HCT116 (cell line): Measurements from ENCODE around the gene RLBP1. TPM values are rescaled to one million over a fixed set of nuclear protein-coding genes. Genes with fewer than 3 reads are reported as not detected.

Experiments
- ATAC-seq: fragments of 200-7000 bp; cut with Tn5 transposase; 2 replicates; pipeline ENCODE4 v1.9.1; 2020; ENCODE audit warnings: mild to moderate bottlenecking, moderate library complexity
- BruUV-seq: library from RNA; stranded (reverse); fragments of 400-500 nt; replicated peaks from 2 replicates; lab custom pipeline; 2021; lab: Mats Ljungman, UMichigan
- CTCF ChIA-PET: fragments of 300-600 bp; sonication (Branson Sonifier 250); formaldehyde crosslinking; loops from one replicate; lab custom pipeline; 2021; ENCODE audit warnings: antibody characterized with exemption; lab: Charles Lee
- POLR2A ChIA-PET: fragments of 300-600, 350-600 bp; sonication (Branson Sonifier 250); formaldehyde crosslinking; loops from one replicate; lab custom pipeline; 2021; ENCODE audit warnings: antibody characterized with exemption; lab: Charles Lee
- RAD21 ChIA-PET, 2 experiments: fragments of 300-600 bp; sonication (Branson Sonifier 250); formaldehyde crosslinking; loops; one replicate each; lab custom pipeline; 2023; ENCODE audit warnings: low total read pairs in 2 of 2; ENCODE audit not compliant: uncharacterized antibody in 2 of 2, unreplicated experiment in 2 of 2, low non-redundant PET in 1 of 2; lab: Charles Lee
- DNase-seq: peaks from one replicate; pipeline ENCODE4 v3.0.0-alpha.2; 2010; ENCODE audit warnings: low read depth, low spot score
- H2AFZ ChIP-seq: fragments of 200-600 bp; shearing (Covaris generic), sonication (generic); 2 replicates; pipeline ENCODE4 v1.6.1; 2017; ENCODE audit warnings: low read depth, mixed run types, mixed read lengths, antibody characterized with exemption, low read length; ENCODE audit not compliant: poor library complexity, severe bottlenecking
- H3K27ac ChIP-seq: 2 replicates; pipeline ENCODE4 v1.5.1; 2012; ENCODE audit warnings: low read depth, low read length
- H3K27me3 ChIP-seq: fragments of 200-600 bp; sonication (generic); 2 replicates; pipeline ENCODE4 v1.6.1; 2016; ENCODE audit warnings: mixed run types, low read length, mixed read lengths; ENCODE audit not compliant: insufficient read depth
- H3K36me3 ChIP-seq, 2 experiments: fragments of 200-500 bp in 1 of 2; fragments of 200-600 bp in 1 of 2; sonication (Bioruptor generic) in 1 of 2; sonication (generic) in 1 of 2; 2 replicates each; pipeline versions ENCODE4 v1.5.1 to v1.6.1; 2014 to 2016; ENCODE audit warnings: low read length in 2 of 2, inconsistent platforms in 1 of 2, mixed read lengths in 1 of 2, mixed run types in 1 of 2; ENCODE audit not compliant: insufficient read depth in 2 of 2, control insufficient read depth in 1 of 2
- H3K4me1 ChIP-seq, 2 experiments: fragments of 200-600 bp in 1 of 2; sonication (generic) in 1 of 2; 2 replicates each; pipeline versions ENCODE4 v1.5.1 to v1.6.1; 2012 to 2017; ENCODE audit warnings: low read length in 2 of 2, inconsistent platforms in 1 of 2, mild to moderate bottlenecking in 1 of 2, mixed read lengths in 1 of 2, mixed run types in 1 of 2, moderate library complexity in 1 of 2; ENCODE audit not compliant: insufficient read depth in 2 of 2, control insufficient read depth in 1 of 2
- H3K4me2 ChIP-seq: fragments of 200-600 bp; sonication (generic); 2 replicates; pipeline ENCODE4 v1.6.1; 2017; ENCODE audit warnings: mixed run types, low read length, mixed read lengths
- H3K4me3 ChIP-seq, 2 experiments: fragments of 200-600 bp in 1 of 2; sonication (generic) in 1 of 2; replicated peaks in 1 of 2; 2 replicates each; pipeline ENCODE4 v1.5.1; 2011 to 2016; ENCODE audit warnings: low read length in 2 of 2, control low read depth in 1 of 2, low read depth in 1 of 2, mild to moderate bottlenecking in 1 of 2, mixed read lengths in 1 of 2, mixed run types in 1 of 2
- H3K79me2 ChIP-seq: fragments of 200-600 bp; sonication (generic); 2 replicates; pipeline ENCODE4 v1.6.1; 2017; ENCODE audit warnings: mild to moderate bottlenecking, mixed run types, low read length, moderate library complexity, mixed read lengths; ENCODE audit not compliant: insufficient read depth
- H3K9ac ChIP-seq: fragments of 200-600 bp; sonication (generic); 2 replicates; pipeline ENCODE4 v1.6.1; 2016; ENCODE audit warnings: low read length, mixed read lengths
- H3K9me2 ChIP-seq: fragments of 200-600 bp; sonication (generic), shearing (Covaris generic); 2 replicates; pipeline ENCODE4 v1.6.1; 2017; ENCODE audit warnings: mixed run types, mild to moderate bottlenecking, moderate library complexity; ENCODE audit not compliant: insufficient read depth
- H3K9me3 ChIP-seq, 2 experiments: fragments of 200-500 bp in 1 of 2; fragments of 200-600 bp in 1 of 2; sonication (Bioruptor generic) in 1 of 2; sonication (generic) in 1 of 2; 2 replicates each; pipeline ENCODE4 v1.6.1; 2014 to 2017; ENCODE audit warnings: low read length in 2 of 2, mixed read lengths in 2 of 2, inconsistent platforms in 1 of 2, low read depth in 1 of 2, mild to moderate bottlenecking in 1 of 2, mixed run types in 1 of 2, moderate library complexity in 1 of 2; ENCODE audit not compliant: control insufficient read depth in 1 of 2, insufficient read depth in 1 of 2
- H4K20me1 ChIP-seq: fragments of 200-600 bp; sonication (generic), shearing (Covaris generic); 2 replicates; pipeline ENCODE4 v1.6.1; 2017; ENCODE audit warnings: mixed run types, mild to moderate bottlenecking, moderate library complexity; ENCODE audit not compliant: insufficient read depth
- ATF3 ChIP-seq: IDR thresholded peaks from 2 replicates; pipeline ENCODE4 v1.6.1; 2012
- CBX3 ChIP-seq: IDR thresholded peaks from 2 replicates; pipeline ENCODE4 v1.6.1; 2012; ENCODE audit warnings: low read depth
- CEBPB ChIP-seq: IDR thresholded peaks from 2 replicates; pipeline ENCODE4 v1.6.1; 2012; ENCODE audit warnings: low read depth
- CTCF ChIP-seq, 3 experiments: fragments of 200-600 bp in 1 of 3; sonication (generic) in 1 of 3; IDR thresholded peaks in 2 of 3; conservative IDR thresholded peaks in 1 of 3; 2 replicates each; pipeline ENCODE4 v1.5.1; 2012 to 2017; ENCODE audit warnings: low read depth in 2 of 3, low read length in 2 of 3, antibody characterized with exemption in 1 of 3, borderline replicate concordance in 1 of 3, control low read depth in 1 of 3, mild to moderate bottlenecking in 1 of 3, mixed read lengths in 1 of 3, mixed run types in 1 of 3, moderate library complexity in 1 of 3; ENCODE audit not compliant: insufficient read depth in 1 of 3
- EGR1 ChIP-seq: IDR thresholded peaks from 2 replicates; pipeline ENCODE4 v1.6.1; 2012; ENCODE audit warnings: low read depth
- ELF1 ChIP-seq: IDR thresholded peaks from 2 replicates; pipeline ENCODE4 v1.6.1; 2012; ENCODE audit warnings: low read depth, borderline replicate concordance
- EZH2 ChIP-seq: fragments of 200-600 bp; sonication (generic); IDR thresholded peaks from 2 replicates; pipeline ENCODE4 v1.6.1; 2017; ENCODE audit warnings: antibody characterized with exemption, mixed run types
- EZH2phosphoT487 ChIP-seq: fragments of 200-600 bp; IDR thresholded peaks from 2 replicates; pipeline ENCODE4 v1.6.1; 2018; ENCODE audit warnings: antibody characterized with exemption, borderline replicate concordance
- FOSL1 ChIP-seq: IDR thresholded peaks from 2 replicates; pipeline ENCODE4 v1.6.1; 2012; ENCODE audit warnings: low read depth
- JUND ChIP-seq: IDR thresholded peaks from 2 replicates; pipeline ENCODE4 v1.6.1; 2012
- MAX ChIP-seq: IDR thresholded peaks from 2 replicates; pipeline ENCODE4 v1.6.1; 2012
- POLR2A ChIP-seq: IDR thresholded peaks from 2 replicates; pipeline ENCODE4 v1.7.0; 2011; ENCODE audit warnings: borderline replicate concordance; ENCODE audit not compliant: insufficient read depth, insufficient read length; ENCODE audit errors: extremely low read depth
- POLR2AphosphoS5 ChIP-seq: IDR thresholded peaks from 2 replicates; pipeline ENCODE4 v1.6.1; 2011; ENCODE audit warnings: mild to moderate bottlenecking, low read depth, low read length, moderate library complexity
- RAD21 ChIP-seq: IDR thresholded peaks from 2 replicates; pipeline ENCODE4 v1.6.1; 2012; ENCODE audit warnings: low read depth, mild to moderate bottlenecking
- SIN3A ChIP-seq: IDR thresholded peaks from 2 replicates; pipeline ENCODE4 v1.6.1; 2012; ENCODE audit warnings: low read depth
- SRF ChIP-seq: IDR thresholded peaks from 2 replicates; pipeline ENCODE4 v1.6.1; 2012; ENCODE audit warnings: low read depth
- TCF7L2 ChIP-seq: IDR thresholded peaks from 2 replicates; pipeline ENCODE4 v1.7.0; 2011; ENCODE audit warnings: borderline replicate concordance, inconsistent platforms; ENCODE audit not compliant: insufficient read depth, insufficient read length; ENCODE audit errors: extremely low read depth
- ZBTB33 ChIP-seq: IDR thresholded peaks from 2 replicates; pipeline ENCODE4 v1.6.1; 2011; ENCODE audit warnings: mild to moderate bottlenecking, low read length, moderate library complexity; ENCODE audit not compliant: insufficient replicate concordance; ENCODE audit errors: extremely low read depth
- ZFX ChIP-seq: fragments of 450-650 bp; IDR thresholded peaks from 2 replicates; pipeline ENCODE4 v1.6.1; 2017
- ZNF274 ChIP-seq: fragments of 200-500 bp; sonication (Bioruptor generic); IDR thresholded peaks from 2 replicates; pipeline ENCODE4 v1.6.1; 2014; ENCODE audit warnings: mild to moderate bottlenecking, low read depth, low read length, inconsistent platforms
- intact Hi-C: fragments of 100-400 bp; cut with micrococcal nuclease; formaldehyde crosslinking; loops from 2 replicates; pipeline ENCODE4 v1.10.0; 2022
- total RNA-seq: library from RNA; stranded (reverse); gene quantifications from one replicate; pipeline ENCODE4 v1.2.1, GENCODE V29; 2021; ENCODE audit not compliant: unreplicated experiment

RLBP1 gene
- total RNA-seq, 1 experiment from 2014 or later = 0.12 TPM

- TF ChIP-seq ZBTB33 = no peak
- TF ChIP-seq, all 23 proteins: peak for 2
Observed at GRCh38 chr15:89206908-89207331, 14.5 kb downstream of the RLBP1 start (continued).

- H3K9me3 ChIP-seq = no peaks in the 10 kb centered on the region
- H3K4me3 ChIP-seq = no peak overlapping the region
- H3K4me1 ChIP-seq = peaks cover 0 to 7% of the 10 kb centered on the region in 2 experiments; a peak in 2 of 4 replicates
- H3K79me2 ChIP-seq = no peaks in the 10 kb centered on the region
- DNase-seq (no peak), ATAC-seq (no peak)
- no peaks in the 10 kb centered on the region for H4K20me1 ChIP-seq
- no TSS peak for BruUV-seq
- no peak overlapping the region for H2AFZ ChIP-seq
- ChIA-PET RAD21 (interaction anchor here (0.6 to 1.7 kb wide), 8 partner anchors 9 to 211 kb away, joined by 3 to 10 read pairs (median 4); partner anchors contain the start of gene FANCI (in 2 of the 2)), CTCF (interaction anchor here (0.6 to 2.7 kb wide), 38 partner anchors 9 to 328 kb away, joined by 3 to 60 read pairs (median 5); partner anchors contain the start of genes FANCI, POLG and RLBP1), POLR2A (interaction anchor here (0.7 to 1.5 kb wide), 2 partner anchors 38 to 147 kb away, joined by 4 to 6 read pairs; partner anchors contain the start of gene FANCI)
- H3K27me3 ChIP-seq = no peaks in the 10 kb centered on the region
- H3K36me3 ChIP-seq = no peaks in the 10 kb centered on the region
- intact Hi-C loops = loop anchor here (2.0 kb wide), 1 partner anchor 39 kb away; no protein-coding TSS in a partner anchor
- no peak overlapping the region for H3K27ac ChIP-seq
- H3K9ac ChIP-seq = no peak overlapping the region
- H3K4me2 ChIP-seq = no peak overlapping the region
- no peaks in the 10 kb centered on the region for H3K9me2 ChIP-seq
- TF ChIP-seq EZH2phosphoT487 (no peak), MAX (no peak), JUND (no peak), POLR2A (no peak), ZFX (no peak), ELF1 (no peak), CTCF (IDR thresholded peaks at IDR 0.05 in 2 of 3, conservative IDR thresholded peaks at IDR 0.05 in 1 of 3; ENCODE audit: borderline replicate concordance in 1 of 3, insufficient read depth in 1 of 3, low read depth in 2 of 3, low read length in 2 of 3) (no peak), CBX3 (no peak), EZH2 (no peak), RAD21 (no peak), CEBPB (no peak), POLR2AphosphoS5 (no peak), EGR1 (no peak), FOSL1 (no peak), SRF (no peak), SIN3A (no peak), ATF3 (no peak), ZNF274 (no peak), TCF7L2 (no peak)
Observed at GRCh38 chr15:89205991-89206585, 15.3 kb downstream of the RLBP1 start.
